Esophagus muscularis mucosa (tissue), 3 donors: Measurements from ENCODE around the gene GZMH.

Experiments used
- CTCF ChIP-seq, 3 experiments: fragments of 200-600 bp in 2 of 3; fragments of 450-650 bp in 1 of 3; sonication (generic) in 2 of 3; IDR thresholded peaks; one replicate each; pipeline ENCODE4 v1.5.1; 2017 to 2019; ENCODE audit warnings: antibody characterized with exemption in 3 of 3, mild to moderate bottlenecking in 2 of 3, moderate library complexity in 1 of 3
- POLR2A ChIP-seq: fragments of 450-650 bp; IDR thresholded peaks from one replicate; pipeline ENCODE4 v1.6.1; 2017; ENCODE audit warnings: antibody characterized with exemption, moderate library complexity, mild to moderate bottlenecking, low read depth
- POLR2AphosphoS5 ChIP-seq, 2 donors: sonication (generic); formaldehyde crosslinking; IDR thresholded peaks; one replicate each; pipeline ENCODE4 v1.6.1; 2017; ENCODE audit warnings: antibody characterized with exemption in 2 of 2

- no peak for TF ChIP-seq CTCF (IDR thresholded peaks at IDR 0.05)
- TF ChIP-seq POLR2AphosphoS5 (IDR thresholded peaks at IDR 0.05): no peak
- no peak for TF ChIP-seq POLR2A
Observed at GRCh38 chr14:24633353-24633752, 23.9 kb upstream of the GZMH start.
